ENCODE measurements around the gene PLEKHG4B.

PLEKHG4B gene

DNA sequence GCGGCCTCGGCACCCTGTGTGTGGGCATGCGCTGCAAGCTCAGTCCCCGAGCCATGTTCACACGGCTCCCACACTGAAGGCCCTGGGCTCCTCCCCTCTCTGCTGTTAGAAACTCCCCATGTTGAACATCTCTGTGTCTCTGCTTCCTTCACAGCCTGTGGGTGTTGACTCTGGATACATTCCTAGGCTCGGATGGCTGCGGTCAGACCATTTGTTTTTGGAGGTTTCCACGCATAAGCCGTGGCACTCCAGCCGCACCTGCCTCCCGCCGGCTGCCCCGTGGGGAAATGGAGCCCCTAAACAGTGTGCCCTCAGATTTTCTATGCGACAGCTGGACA lies 68.2 kb downstream of the PLEKHG4B start:
- H3K9ac ChIP-seq (ENCODE audit: low read depth, low read length) = no peak overlapping the region
- H3K4me2 ChIP-seq (ENCODE audit: insufficient read depth, low read length) = no peak overlapping the region
- no peak for DNase-seq

DNA sequence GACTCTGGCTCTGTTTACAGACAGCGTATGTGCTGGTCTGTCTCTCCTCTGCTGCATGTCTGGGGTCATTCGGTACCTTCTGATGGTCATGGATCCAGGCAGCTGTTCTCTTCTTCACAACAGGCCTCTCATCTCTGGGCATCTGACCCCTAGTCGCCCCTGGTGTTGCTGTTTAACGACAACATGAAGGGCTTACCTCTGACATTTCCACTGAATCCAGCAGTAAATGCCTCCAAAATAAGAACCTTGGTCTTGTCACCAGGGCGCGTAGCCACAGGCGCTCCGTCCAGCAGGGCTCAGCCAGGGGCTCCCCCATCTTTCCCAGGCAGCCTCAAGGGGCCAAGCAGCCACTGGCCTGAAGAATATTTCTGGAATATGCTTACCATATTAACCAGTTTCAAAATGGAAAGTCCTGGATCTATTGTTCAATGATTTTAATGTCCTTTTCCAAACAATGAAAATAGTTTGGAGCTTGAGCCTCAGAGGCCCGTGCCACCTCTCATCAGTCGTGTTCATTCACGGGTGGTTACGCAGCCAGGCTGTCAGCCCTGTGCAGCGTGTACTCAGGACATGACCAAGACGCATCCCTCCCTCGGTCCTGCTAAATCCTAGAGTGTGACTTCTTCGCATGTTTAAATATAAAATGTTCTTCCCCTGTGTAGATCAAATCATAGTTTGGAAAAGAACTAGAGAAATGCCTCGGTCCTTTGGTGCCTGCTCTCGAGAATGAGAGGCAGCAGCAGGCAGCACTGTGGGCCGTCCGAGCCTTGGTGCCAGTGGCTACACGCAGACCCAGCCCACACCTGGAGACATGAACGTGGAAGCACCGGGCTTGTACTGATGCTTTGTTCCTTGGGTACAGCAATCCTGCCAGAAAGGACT lies 69.2 kb downstream of the PLEKHG4B start:
- no peaks in the 10 kb centered on the region for H3K36me3 ChIP-seq (ENCODE audit: insufficient read depth, low read length)
- ATAC-seq (ENCODE audit: insufficient read depth, low read depth) = no peak
- no peaks in the 10 kb centered on the region for H3K9me3 ChIP-seq (ENCODE audit: insufficient read depth, low read length, severe bottlenecking)
- no peak for DNase-seq
- H3K27ac ChIP-seq (ENCODE audit: low read length) = no peak overlapping the region
- H4K20me1 ChIP-seq (ENCODE audit: insufficient read depth, low read length) = no peaks in the 10 kb centered on the region; the same call in 1 of the 2 replicates
- H3K27me3 ChIP-seq (ENCODE audit: insufficient read depth, low read length, poor library complexity) = no peaks in the 10 kb centered on the region
- H3K4me3 ChIP-seq (ENCODE audit: low read depth in 1 of 2, low read length in 2 of 2) = no peak overlapping the region
- TF ChIP-seq, protein P1, sequence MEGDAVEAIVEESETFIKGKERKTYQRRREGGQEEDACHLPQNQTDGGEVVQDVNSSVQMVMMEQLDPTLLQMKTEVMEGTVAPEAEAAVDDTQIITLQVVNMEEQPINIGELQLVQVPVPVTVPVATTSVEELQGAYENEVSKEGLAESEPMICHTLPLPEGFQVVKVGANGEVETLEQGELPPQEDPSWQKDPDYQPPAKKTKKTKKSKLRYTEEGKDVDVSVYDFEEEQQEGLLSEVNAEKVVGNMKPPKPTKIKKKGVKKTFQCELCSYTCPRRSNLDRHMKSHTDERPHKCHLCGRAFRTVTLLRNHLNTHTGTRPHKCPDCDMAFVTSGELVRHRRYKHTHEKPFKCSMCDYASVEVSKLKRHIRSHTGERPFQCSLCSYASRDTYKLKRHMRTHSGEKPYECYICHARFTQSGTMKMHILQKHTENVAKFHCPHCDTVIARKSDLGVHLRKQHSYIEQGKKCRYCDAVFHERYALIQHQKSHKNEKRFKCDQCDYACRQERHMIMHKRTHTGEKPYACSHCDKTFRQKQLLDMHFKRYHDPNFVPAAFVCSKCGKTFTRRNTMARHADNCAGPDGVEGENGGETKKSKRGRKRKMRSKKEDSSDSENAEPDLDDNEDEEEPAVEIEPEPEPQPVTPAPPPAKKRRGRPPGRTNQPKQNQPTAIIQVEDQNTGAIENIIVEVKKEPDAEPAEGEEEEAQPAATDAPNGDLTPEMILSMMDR (IDR thresholded peaks at IDR 0.05; ENCODE audit: borderline replicate concordance, extremely low read depth, low read length, poor library complexity, severe bottlenecking) = no peak
- TF ChIP-seq EZH2 (IDR thresholded peaks at IDR 0.05; ENCODE audit: borderline replicate concordance, low read depth, low read length, severe bottlenecking) = no peak
- H3K9ac ChIP-seq (ENCODE audit: low read depth, low read length) = no peak overlapping the region
- no peaks in the 10 kb centered on the region for H3K4me1 ChIP-seq (ENCODE audit: insufficient read depth, low read length)
- no peak overlapping the region for H2AFZ ChIP-seq (ENCODE audit: low read depth, low read length)
- no peak overlapping the region for H3K4me2 ChIP-seq (ENCODE audit: insufficient read depth, low read length)
- no peaks in the 10 kb centered on the region for H3K79me2 ChIP-seq (ENCODE audit: insufficient read depth, low read length)

More for the DNA sequence above, 68.2 kb downstream of the PLEKHG4B start:
- Histone ChIP-seq H3K4me1 (ENCODE audit: insufficient read depth, low read length) (no peaks in the 10 kb centered on the region), H3K27me3 (ENCODE audit: insufficient read depth, low read length, poor library complexity) (no peaks in the 10 kb centered on the region), H4K20me1 (ENCODE audit: insufficient read depth, low read length) (no peaks in the 10 kb centered on the region; the same call in 1 of the 2 replicates), H2AFZ (ENCODE audit: low read depth, low read length) (no peak overlapping the region), H3K27ac (ENCODE audit: low read length) (no peak overlapping the region), H3K36me3 (ENCODE audit: insufficient read depth, low read length) (no peaks in the 10 kb centered on the region), H3K79me2 (ENCODE audit: insufficient read depth, low read length) (no peaks in the 10 kb centered on the region), H3K9me3 (ENCODE audit: insufficient read depth, low read length, severe bottlenecking) (no peaks in the 10 kb centered on the region), H3K4me3 (ENCODE audit: low read depth in 1 of 2, low read length in 2 of 2) (no peak overlapping the region)
- TF ChIP-seq EZH2 (IDR thresholded peaks at IDR 0.05; ENCODE audit: borderline replicate concordance, low read depth, low read length, severe bottlenecking) = no peak
- TF ChIP-seq, protein P1 (IDR thresholded peaks at IDR 0.05; ENCODE audit: borderline replicate concordance, extremely low read depth, low read length, poor library complexity, severe bottlenecking) = no peak
- no peak for ATAC-seq (ENCODE audit: insufficient read depth, low read depth)

DNA sequence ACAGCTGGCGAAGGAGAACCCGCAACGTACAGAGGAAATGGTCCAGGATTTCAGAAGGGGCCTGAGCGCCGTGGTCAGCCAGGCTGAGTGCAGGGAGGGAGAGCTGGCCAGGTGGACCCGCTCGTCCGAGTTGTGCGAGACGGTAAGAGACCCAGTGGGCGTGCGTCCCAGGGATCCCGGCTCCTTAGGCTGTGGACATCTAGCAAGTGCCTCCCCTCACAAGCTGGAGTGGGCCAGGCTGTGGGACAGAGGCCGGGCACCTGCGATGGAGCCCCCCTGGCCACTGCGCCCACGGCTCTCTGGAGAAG lies 69.8 kb downstream of the PLEKHG4B start:
- no peaks in the 10 kb centered on the region for H3K9me3 ChIP-seq (ENCODE audit: insufficient read depth, low read length, severe bottlenecking)
- H2AFZ ChIP-seq (ENCODE audit: low read depth, low read length) = no peak overlapping the region
- ATAC-seq (ENCODE audit: insufficient read depth, low read depth) (no peak), DNase-seq (no peak)
- no peak for TF ChIP-seq EZH2 (IDR thresholded peaks at IDR 0.05; ENCODE audit: borderline replicate concordance, low read depth, low read length, severe bottlenecking)
- TF ChIP-seq, protein P1 (IDR thresholded peaks at IDR 0.05; ENCODE audit: borderline replicate concordance, extremely low read depth, low read length, poor library complexity, severe bottlenecking) = no peak
- H3K4me1 ChIP-seq (ENCODE audit: insufficient read depth, low read length) = no peaks in the 10 kb centered on the region
- H3K36me3 ChIP-seq (ENCODE audit: insufficient read depth, low read length) = no peaks in the 10 kb centered on the region
- no peaks in the 10 kb centered on the region for H3K79me2 ChIP-seq (ENCODE audit: insufficient read depth, low read length)
- no peak overlapping the region for H3K4me3 ChIP-seq (ENCODE audit: low read depth in 1 of 2, low read length in 2 of 2)
- no peak overlapping the region for H3K4me2 ChIP-seq (ENCODE audit: insufficient read depth, low read length)
- H4K20me1 ChIP-seq (ENCODE audit: insufficient read depth, low read length) = no peaks in the 10 kb centered on the region; the same call in 1 of the 2 replicates
- no peak overlapping the region for H3K27ac ChIP-seq (ENCODE audit: low read length)
- H3K27me3 ChIP-seq (ENCODE audit: insufficient read depth, low read length, poor library complexity) = no peaks in the 10 kb centered on the region
- no peak overlapping the region for H3K9ac ChIP-seq (ENCODE audit: low read depth, low read length)
